H1 (cell line): ENCODE results near the gene NFATC4. TPM values are rescaled to one million over a fixed set of nuclear protein-coding genes. Genes with fewer than 3 reads are reported as not detected.

Source experiments
- CTCF ChIA-PET: fragments of 300-600 bp; sonication (Branson Sonifier 250); formaldehyde crosslinking; loops from one replicate; lab custom pipeline; 2021; ENCODE audit not compliant: partially characterized antibody; lab: Charles Lee
- POLR2A ChIA-PET: fragments of 300-600 bp; sonication (Branson Sonifier 250); formaldehyde crosslinking; loops from one replicate; lab custom pipeline; 2021; ENCODE audit warnings: inconsistent platforms; ENCODE audit not compliant: partially characterized antibody; lab: Charles Lee
- DNase-seq, 2 experiments: peaks; one replicate each; pipeline versions ENCODE4 v3.0.0 to v3.0.0-alpha.2; 2010 to 2022; ENCODE audit warnings: low spot score in 2 of 2, low read depth in 1 of 2, mixed read lengths in 1 of 2
- FAIRE-seq: peaks from 2 replicates; lab custom pipeline; 2011; peaks lifted over from hg19 to GRCh38; lab: Jason Lieb, UNC
- H2AFZ ChIP-seq: 2 replicates; pipeline ENCODE4 v1.8.1; 2012; ENCODE audit warnings: low read length, inconsistent platforms
- H2AK5ac ChIP-seq: 2 replicates; pipeline ENCODE4 v1.6.1; 2013; ENCODE audit warnings: low read depth, low read length
- H2BK120ac ChIP-seq: replicated peaks from 2 replicates; pipeline ENCODE3; 2013; ENCODE audit warnings: low read depth, low read length, inconsistent platforms
- H2BK12ac ChIP-seq: 2 replicates; pipeline ENCODE4 v1.6.1; 2013; ENCODE audit warnings: low read depth, low read length
- H2BK15ac ChIP-seq: 2 replicates; pipeline ENCODE4 v1.6.1; 2013; ENCODE audit warnings: low read length
- H2BK20ac ChIP-seq: 2 replicates; pipeline ENCODE4 v1.6.1; 2013; ENCODE audit warnings: low read length
- H2BK5ac ChIP-seq: 2 replicates; pipeline ENCODE4 v1.6.1; 2013; ENCODE audit warnings: low read depth, low read length
- H3K14ac ChIP-seq: 2 replicates; pipeline ENCODE4 v1.6.1; 2013; ENCODE audit warnings: inconsistent platforms; ENCODE audit not compliant: insufficient read length
- H3K18ac ChIP-seq: 2 replicates; pipeline ENCODE4 v1.6.1; 2013; ENCODE audit warnings: low read length; ENCODE audit errors: extremely low read depth
- H3K23ac ChIP-seq: 2 replicates; pipeline ENCODE4 v1.6.1; 2013; ENCODE audit warnings: inconsistent platforms; ENCODE audit not compliant: insufficient read length
- H3K23me2 ChIP-seq: 2 replicates; pipeline ENCODE4 v1.6.1; 2013; ENCODE audit warnings: low read depth, low read length
- H3K27ac ChIP-seq: 2 replicates; pipeline ENCODE4 v1.6.1; 2011; ENCODE audit warnings: low read depth, low read length, inconsistent platforms
- H3K27me3 ChIP-seq, 4 experiments: replicated peaks in 1 of 4; 1 replicate in 1 of 4; 2 replicates in 3 of 4; pipeline versions ENCODE4 v1.6.1 to v1.8.1; 2011 to 2013; ENCODE audit warnings: low read length in 3 of 4, mild to moderate bottlenecking in 3 of 4, inconsistent platforms in 2 of 4, mixed read lengths in 2 of 4, moderate library complexity in 1 of 4; ENCODE audit not compliant: control insufficient read depth in 3 of 4, insufficient read depth in 3 of 4; ENCODE audit errors: extremely low read depth in 1 of 4
- H3K36me3 ChIP-seq, 4 experiments: 2 replicates each; pipeline versions ENCODE4 v1.6.1 to v1.8.1; 2011 to 2013; ENCODE audit warnings: mild to moderate bottlenecking in 4 of 4, low read length in 3 of 4, moderate library complexity in 2 of 4, control low read depth in 1 of 4, inconsistent platforms in 1 of 4; ENCODE audit not compliant: insufficient read depth in 4 of 4, control insufficient read depth in 2 of 4
- H3K4ac ChIP-seq: replicated peaks from 2 replicates; pipeline ENCODE3; 2013; ENCODE audit warnings: low read length, low read depth, mixed read lengths, inconsistent platforms; ENCODE audit not compliant: insufficient read length
- H3K4me1 ChIP-seq, 4 experiments: replicated peaks in 1 of 4; 1 replicate in 1 of 4; 2 replicates in 3 of 4; pipeline versions ENCODE4 v1.6.1 to v1.8.1; 2011 to 2013; ENCODE audit warnings: low read length in 3 of 4, inconsistent platforms in 2 of 4, mixed read lengths in 1 of 4; ENCODE audit not compliant: insufficient read depth in 4 of 4, control insufficient read depth in 3 of 4
- H3K4me2 ChIP-seq, 2 experiments: 2 replicates each; pipeline versions ENCODE4 v1.6.1 to v1.8.1; 2011 to 2013; ENCODE audit warnings: low read depth in 2 of 2, low read length in 2 of 2, control low read depth in 1 of 2, inconsistent platforms in 1 of 2, mild to moderate bottlenecking in 1 of 2; ENCODE audit not compliant: insufficient read depth in 1 of 2
- H3K4me3 ChIP-seq, 4 experiments: fragments of 200-600, 300-600 bp in 1 of 4; sonication (generic), shearing (Covaris generic), sonication (Bioruptor Twin) in 1 of 4; 2 replicates each; pipeline versions ENCODE4 v1.5.1 to v1.8.1; 2011 to 2016; ENCODE audit warnings: low read length in 4 of 4, low read depth in 3 of 4, control low read depth in 2 of 4, inconsistent platforms in 2 of 4, mild to moderate bottlenecking in 2 of 4, mixed read lengths in 1 of 4, moderate library complexity in 1 of 4; ENCODE audit not compliant: insufficient read depth in 2 of 4; ENCODE audit errors: extremely low read depth in 1 of 4
- H3K56ac ChIP-seq: replicated peaks from 2 replicates; pipeline ENCODE3; 2013; ENCODE audit warnings: low read depth, mild to moderate bottlenecking, mixed read lengths, low read length, inconsistent platforms; ENCODE audit not compliant: insufficient read length
- H3K79me1 ChIP-seq: 2 replicates; pipeline ENCODE4 v1.6.1; 2013; ENCODE audit warnings: low read depth, low read length, control low read depth
- H3K79me2 ChIP-seq, 2 experiments: 2 replicates each; pipeline versions ENCODE4 v1.6.1 to v1.8.1; 2012 to 2013; ENCODE audit warnings: low read length in 2 of 2, mild to moderate bottlenecking in 2 of 2, inconsistent platforms in 1 of 2; ENCODE audit not compliant: insufficient read depth in 2 of 2, control insufficient read depth in 1 of 2
- H3K9ac ChIP-seq, 4 experiments: replicated peaks in 1 of 4; 1 replicate in 1 of 4; 2 replicates in 3 of 4; pipeline versions ENCODE4 v1.6.1 to v1.8.1; 2011 to 2013; ENCODE audit warnings: low read depth in 3 of 4, low read length in 3 of 4, control low read depth in 2 of 4, mild to moderate bottlenecking in 2 of 4, moderate library complexity in 2 of 4, inconsistent platforms in 1 of 4; ENCODE audit errors: extremely low read depth in 1 of 4
- H3K9me3 ChIP-seq, 2 experiments: 2 replicates each; pipeline versions ENCODE4 v1.6.1 to v1.8.1; 2012 to 2013; ENCODE audit warnings: mild to moderate bottlenecking in 2 of 2, moderate library complexity in 2 of 2, control low read depth in 1 of 2, inconsistent platforms in 1 of 2, low read depth in 1 of 2, low read length in 1 of 2, mixed read lengths in 1 of 2; ENCODE audit not compliant: insufficient read depth in 2 of 2
- H4K20me1 ChIP-seq, 2 experiments: replicated peaks in 1 of 2; 2 replicates each; pipeline versions ENCODE3 to v1.8.1; 2011 to 2013; ENCODE audit warnings: inconsistent platforms in 2 of 2, low read length in 2 of 2, mild to moderate bottlenecking in 1 of 2; ENCODE audit not compliant: insufficient read depth in 2 of 2, control insufficient read depth in 1 of 2
- H4K5ac ChIP-seq: 2 replicates; pipeline ENCODE4 v1.6.1; 2013; ENCODE audit warnings: low read length, low read depth, mixed read lengths, inconsistent platforms; ENCODE audit not compliant: insufficient read length
- H4K8ac ChIP-seq: 2 replicates; pipeline ENCODE4 v1.8.0; 2013; ENCODE audit warnings: mild to moderate bottlenecking, moderate library complexity, low read length, inconsistent platforms; ENCODE audit not compliant: insufficient read depth; ENCODE audit errors: extremely low read depth
- H4K91ac ChIP-seq: replicated peaks from 2 replicates; pipeline ENCODE3; 2013; ENCODE audit warnings: low read length, mixed read lengths, inconsistent platforms; ENCODE audit not compliant: insufficient read length
- CREB1 ChIP-seq: IDR thresholded peaks from 2 replicates; pipeline ENCODE4 v1.6.1; 2012; ENCODE audit warnings: inconsistent platforms
- CTBP2 ChIP-seq: IDR thresholded peaks from 2 replicates; pipeline ENCODE4 v1.7.0; 2011; ENCODE audit warnings: borderline replicate concordance, mild to moderate bottlenecking, moderate library complexity, mixed read lengths, low read length; ENCODE audit not compliant: insufficient read depth, insufficient read length
- EP300 ChIP-seq, 2 experiments: IDR thresholded peaks; 1 replicate in 1 of 2; 2 replicates in 1 of 2; pipeline ENCODE4 v1.6.1; 2011 to 2012; ENCODE audit warnings: low read depth in 2 of 2, low read length in 2 of 2, mild to moderate bottlenecking in 2 of 2, borderline replicate concordance in 1 of 2, inconsistent platforms in 1 of 2, moderate library complexity in 1 of 2
- FOSL1 ChIP-seq: IDR thresholded peaks from 2 replicates; pipeline ENCODE4 v1.6.1; 2011; ENCODE audit warnings: mild to moderate bottlenecking, low read depth, low read length, moderate library complexity; ENCODE audit not compliant: insufficient read depth
- GTF2F1 ChIP-seq: IDR thresholded peaks from 2 replicates; pipeline ENCODE4 v1.6.1; 2012; ENCODE audit warnings: low read depth, low read length, improper control_type of control experiment, borderline replicate concordance
- PHF8 ChIP-seq: fragments of 200-600 bp; sonication (generic); conservative IDR thresholded peaks from 2 replicates; pipeline ENCODE4 v1.7.1; 2012; ENCODE audit warnings: low read depth, mild to moderate bottlenecking, inconsistent platforms, low read length, moderate library complexity
- POU5F1 ChIP-seq: IDR thresholded peaks from 2 replicates; pipeline ENCODE4 v1.6.1; 2011; ENCODE audit warnings: low read depth, mild to moderate bottlenecking, low read length, moderate library complexity
- RFX5 ChIP-seq: IDR thresholded peaks from 2 replicates; pipeline ENCODE4 v1.6.1; 2011; ENCODE audit warnings: low read depth, low read length, improper control_type of control experiment, borderline replicate concordance
- RXRA ChIP-seq: IDR thresholded peaks from 2 replicates; pipeline ENCODE4 v1.6.1; 2011; ENCODE audit warnings: low read depth, mild to moderate bottlenecking, low read length, moderate library complexity; ENCODE audit not compliant: insufficient read depth
- TAF1 ChIP-seq: IDR thresholded peaks from 2 replicates; pipeline ENCODE4 v1.6.1; 2011; ENCODE audit warnings: mild to moderate bottlenecking, low read depth, low read length
- WGBS, 2 experiments: shearing (Covaris generic) in 1 of 2; methylation state at CpG; one replicate each; pipeline versions ENCODE4 v1.1.6 to v1.1.7; 2013 to 2015; ENCODE audit warnings: low lambda C conversion rate in 2 of 2, mixed read lengths in 2 of 2, inconsistent platforms in 1 of 2, low coverage in 1 of 2, missing lambda C conversion rate in 1 of 2; ENCODE audit not compliant: insufficient replicate concordance in 2 of 2, insufficient coverage in 1 of 2, insufficient read length in 1 of 2; ENCODE audit errors: extremely low coverage in 1 of 2, missing lambda C conversion rate in 1 of 2; 5-methylcytosine and 5-hydroxymethylcytosine counted together
- polyA plus RNA-seq, 7 experiments: library from polyadenylated mRNA; depleted of rRNA in 3 of 7; stranded (reverse) in 5 of 7; unstranded in 2 of 7; fragments of >200 nt in 5 of 7; fragments of 200-250 nt in 2 of 7; gene quantifications; 1 replicate in 5 of 7; 2 replicates in 1 of 7; 4 replicates in 1 of 7; pipeline versions ENCODE4 v1.2.1 to v1.2.3, GENCODE V29; 2011 to 2013; ENCODE audit warnings: missing spikeins in 2 of 7, mixed read lengths in 2 of 7
- total RNA-seq: library from RNA; stranded (reverse); fragmentation: NEBNext Ultra II Directional; extraction: Animal tissue kit (Norgen Biotek cat#: 25700); gene quantifications from 2 replicates; pipeline ENCODE4 v1.2.1, GENCODE V29; 2021

Gene NFATC4
- total and polyA plus RNA-seq, 2 of the 8 experiments (the other 6 are each of a cell fraction or from before 2014, with no cell fraction given) = 47.3 to 50.3 TPM

DNA sequence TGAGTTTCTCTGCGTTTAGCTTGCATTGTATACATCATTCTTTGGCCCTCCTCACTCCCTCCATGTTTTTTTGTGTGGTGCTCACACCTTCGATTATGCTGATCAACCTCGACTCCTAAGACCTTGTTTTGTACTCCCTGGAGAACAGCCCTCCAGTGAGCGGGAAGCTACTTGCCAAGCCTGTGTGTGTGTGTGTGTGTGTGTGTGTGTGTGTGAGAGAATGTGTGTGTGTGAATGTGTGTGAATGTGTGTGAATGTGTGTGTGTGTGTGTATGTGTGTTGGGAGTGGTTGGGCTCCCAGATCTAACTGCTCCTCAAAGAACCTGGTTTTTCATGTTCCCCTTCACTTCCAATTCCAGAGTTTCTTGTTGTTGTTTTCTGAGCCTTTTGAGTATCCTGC lies 36.8 kb downstream of the NFATC4 start:
- Histone ChIP-seq H2BK20ac (no peak overlapping the region), H4K8ac (no peak overlapping the region), H3K56ac (no peak overlapping the region), H2BK15ac (no peak overlapping the region), H3K4me3 (no peak overlapping the region), H3K4me1 (peaks cover 0 to 4% (median 2%) of the 10 kb centered on the region in 4 experiments; a peak in 4 of 7 replicates), H3K18ac (no peak overlapping the region), H4K91ac (no peak overlapping the region), H3K14ac (no peak overlapping the region), H2BK120ac (no peak overlapping the region), H3K23me2 (peaks cover 2% of the 10 kb centered on the region; the same call in 1 of the 2 replicates), H3K4ac (no peak overlapping the region), H3K79me1 (peaks cover 3% of the 10 kb centered on the region; the same call in 1 of the 2 replicates), H2BK5ac (no peak overlapping the region), H3K27me3 (0 out of 7 replicates have a peak, but pooled peaks cover 0 to 2% (median 0%) of the 10 kb centered on the region in 4 experiments), H3K9me3 (no peaks in the 10 kb centered on the region), H3K9ac (no peak overlapping the region; a peak in 1 of 7 replicates), H3K36me3 (no peaks in the 10 kb centered on the region; a peak in 2 of 8 replicates), H3K23ac (no peak overlapping the region), H2AK5ac (no peak overlapping the region), H2AFZ (no peak overlapping the region), H3K4me2 (no peak overlapping the region), H4K20me1 (peaks cover 0 to 2% of the 10 kb centered on the region in 2 experiments), H2BK12ac (no peak overlapping the region), H3K27ac (no peak overlapping the region), H4K5ac (no peak overlapping the region), H3K79me2 (no peaks in the 10 kb centered on the region)
- ChIA-PET POLR2A (interaction anchor here (0.7 to 1.8 kb wide), 3 partner anchors 11 to 28 kb away, joined by 3 to 4 read pairs (median 3); partner anchors contain the start of gene KHNYN), CTCF (interaction anchor here (1.2 to 10.7 kb wide), 9 partner anchors 8 to 76 kb away, joined by 3 to 69 read pairs (median 8); no protein-coding TSS in a partner anchor)
- 84% methylated on average over 4 of the region's 4 CpGs; no CpG with 5 or more reads in 1 of the 2 experiments for WGBS, 2 experiments
- DNase-seq = no peak
- no peak for TF ChIP-seq EP300 (IDR thresholded peaks at IDR 0.05; ENCODE audit: borderline replicate concordance in 1 of 2, low read depth in 2 of 2, low read length in 2 of 2)
- no peak for TF ChIP-seq FOSL1
- TF ChIP-seq CREB1 = no peak
- no peak for TF ChIP-seq POU5F1
- TF ChIP-seq CTBP2 = no peak
- TF ChIP-seq TAF1 = no peak
- TF ChIP-seq PHF8 = no peak
- TF ChIP-seq GTF2F1 = no peak
- TF ChIP-seq RXRA = no peak
- no peak for TF ChIP-seq RFX5
- no peak for FAIRE-seq
